HepG2 (cell line): ENCODE measurements around the gene KRT76. TPM values are rescaled to one million over a fixed set of nuclear protein-coding genes. Genes with fewer than 3 reads are reported as not detected.

Experiments
- ATAC-seq: fragments of 200-7000 bp; cut with Tn5 transposase; 3 replicates; pipeline ENCODE4 v1.9.1; 2020; ENCODE audit warnings: mild to moderate bottlenecking, moderate library complexity
- BruUV-seq: library from RNA; stranded (reverse); fragments of 400-500 nt; replicated peaks from 2 replicates; lab custom pipeline; 2021; lab: Mats Ljungman, UMichigan
- CTCF ChIA-PET: fragments of 300-600 bp; formaldehyde crosslinking; extraction: SDS; loops from one replicate; lab custom pipeline; 2021; ENCODE audit warnings: low total read pairs, inconsistent platforms, low intra/inter-chr PET ratio; lab: Yijun Ruan, JAX
- POLR2A ChIA-PET: fragments of 350-600 bp; sonication (Branson Sonifier 250); formaldehyde crosslinking; loops from one replicate; lab custom pipeline; 2020; ENCODE audit warnings: antibody characterized with exemption, inconsistent platforms; lab: Yijun Ruan, JAX
- DNase-seq: peaks from one replicate; pipeline ENCODE4 v3.0.0-alpha.2; 2015; ENCODE audit warnings: low spot score
- FAIRE-seq: peaks from 3 replicates; lab custom pipeline; 2011; peaks lifted over from hg19 to GRCh38; lab: Jason Lieb, UNC
- H2AFZ ChIP-seq: one replicate; pipeline ENCODE4 v1.6.1; 2011; ENCODE audit warnings: low read length, inconsistent platforms
- H3K27ac ChIP-seq: fragments of 300-600 bp; 3 replicates; pipeline ENCODE4 v1.8.0; 2011; ENCODE audit warnings: mixed run types, mild to moderate bottlenecking, mixed read lengths, low read length, inconsistent platforms; ENCODE audit not compliant: insufficient read depth; ENCODE audit errors: extremely low read length
- H3K27me3 ChIP-seq, 2 experiments: fragments of 200-600 bp in 1 of 2; 2 replicates in 1 of 2; 3 replicates in 1 of 2; pipeline versions ENCODE4 v1.6.0 to v1.8.0; 2011; ENCODE audit warnings: low read length in 2 of 2, mild to moderate bottlenecking in 2 of 2, moderate library complexity in 2 of 2, inconsistent platforms in 1 of 2; ENCODE audit not compliant: insufficient read depth in 2 of 2, control insufficient read depth in 1 of 2
- H3K36me3 ChIP-seq, 2 experiments: fragments of 200-600 bp in 1 of 2; replicated peaks in 1 of 2; 2 replicates in 1 of 2; 3 replicates in 1 of 2; pipeline versions ENCODE4 v1.5.1 to v1.8.0; 2011; ENCODE audit warnings: low read length in 2 of 2, inconsistent platforms in 1 of 2; ENCODE audit not compliant: insufficient read depth in 2 of 2, control insufficient read depth in 1 of 2
- H3K4me1 ChIP-seq: 2 replicates; pipeline ENCODE4 v1.5.1; 2012; ENCODE audit warnings: low read length, inconsistent platforms; ENCODE audit not compliant: insufficient read depth
- H3K4me2 ChIP-seq: 2 replicates; pipeline ENCODE4 v1.6.0; 2011; ENCODE audit warnings: low read depth, low read length, inconsistent platforms
- H3K4me3 ChIP-seq, 3 experiments: fragments of 200-600 bp in 1 of 3; sonication (generic), shearing (Covaris generic) in 1 of 3; replicated peaks in 1 of 3; 2 replicates each; pipeline ENCODE4 v1.5.1; 2011 to 2016; ENCODE audit warnings: low read length in 3 of 3, inconsistent platforms in 2 of 3, low read depth in 2 of 3, mild to moderate bottlenecking in 2 of 3, control low read depth in 1 of 3, mixed read lengths in 1 of 3; ENCODE audit not compliant: insufficient read depth in 1 of 3
- H3K79me2 ChIP-seq: one replicate; pipeline ENCODE4 v1.6.1; 2011; ENCODE audit warnings: low read length, inconsistent platforms; ENCODE audit not compliant: insufficient read depth
- H3K9ac ChIP-seq: 2 replicates; pipeline ENCODE4 v1.6.0; 2011; ENCODE audit warnings: mild to moderate bottlenecking, low read depth, low read length, inconsistent platforms; ENCODE audit not compliant: insufficient read depth
- H3K9me3 ChIP-seq: 2 replicates; pipeline ENCODE4 v1.5.1; 2012; ENCODE audit warnings: mild to moderate bottlenecking, low read length
- H4K20me1 ChIP-seq: 2 replicates; pipeline ENCODE4 v1.6.0; 2011; ENCODE audit warnings: inconsistent platforms, mild to moderate bottlenecking, low read length, moderate library complexity; ENCODE audit not compliant: insufficient read depth
- DNMT3B ChIP-seq: conservative IDR thresholded peaks from 2 replicates; pipeline ENCODE4 v1.6.1; 2016; ENCODE audit warnings: missing biosample characterization, control low read depth
- ERF ChIP-seq: IDR thresholded peaks from 2 replicates; pipeline ENCODE4 v1.6.1; 2018; ENCODE audit warnings: missing biosample characterization, missing genetic modification reagents
- ETV6 ChIP-seq: sonication (generic); formaldehyde crosslinking; conservative IDR thresholded peaks from 2 replicates; pipeline ENCODE4 v1.4.0; 2020; ENCODE audit warnings: missing genetic modification reagents
- ISX ChIP-seq: sonication (generic); formaldehyde crosslinking; conservative IDR thresholded peaks from 2 replicates; pipeline ENCODE4 v1.5.0; 2020; ENCODE audit warnings: missing genetic modification reagents
- MAF1 ChIP-seq: sonication (generic); formaldehyde crosslinking; IDR thresholded peaks from 2 replicates; pipeline ENCODE4 v1.5.0; 2020; ENCODE audit warnings: missing genetic modification reagents, borderline replicate concordance
- MTERF4 ChIP-seq: sonication (generic); formaldehyde crosslinking; IDR thresholded peaks from 2 replicates; pipeline ENCODE4 v1.8.0; 2023; ENCODE audit warnings: mild to moderate bottlenecking, missing genetic modification reagents
- NFAT5 ChIP-seq: sonication (generic); formaldehyde crosslinking; IDR thresholded peaks from 2 replicates; pipeline ENCODE4 v1.4.0; 2020; ENCODE audit warnings: missing genetic modification reagents
- NRL ChIP-seq: sonication (generic); formaldehyde crosslinking; IDR thresholded peaks from 2 replicates; pipeline ENCODE4 v1.5.0; 2020; ENCODE audit warnings: missing genetic modification reagents, mild to moderate bottlenecking, moderate library complexity, borderline replicate concordance
- PCBP1 ChIP-seq: fragments of 200-400 bp; formaldehyde crosslinking; IDR thresholded peaks from 2 replicates; pipeline ENCODE4 v1.6.1; 2017; ENCODE audit warnings: mild to moderate bottlenecking, low read depth, low read length, borderline replicate concordance
- PHF20 ChIP-seq: sonication (generic); formaldehyde crosslinking; IDR thresholded peaks from 2 replicates; pipeline ENCODE4 v1.5.0; 2020; ENCODE audit warnings: mild to moderate bottlenecking, missing genetic modification reagents
- POLR2G ChIP-seq: fragments of 200-400 bp; formaldehyde crosslinking; IDR thresholded peaks from 2 replicates; pipeline ENCODE4 v1.6.1; 2018; ENCODE audit warnings: mild to moderate bottlenecking, low read depth, low read length, moderate library complexity
- TFDP1 ChIP-seq: IDR thresholded peaks from 2 replicates; pipeline ENCODE4 v1.6.1; 2016; ENCODE audit warnings: missing compliant biosample characterization, missing genetic modification reagents, borderline replicate concordance
- ZNF10 ChIP-seq: sonication (generic); formaldehyde crosslinking; IDR thresholded peaks from 2 replicates; pipeline ENCODE4 v1.4.0; 2020; ENCODE audit warnings: mild to moderate bottlenecking, low read depth, missing genetic modification reagents, borderline replicate concordance
- ZNF251 ChIP-seq: sonication (generic); formaldehyde crosslinking; IDR thresholded peaks from 2 replicates; pipeline ENCODE4 v1.9.0; 2021; ENCODE audit warnings: mild to moderate bottlenecking, missing genetic modification reagents
- ZNF296 ChIP-seq: sonication (generic); formaldehyde crosslinking; conservative IDR thresholded peaks from 2 replicates; pipeline ENCODE4 v1.5.0; 2020; ENCODE audit warnings: mild to moderate bottlenecking, missing genetic modification reagents
- ZNF432 ChIP-seq: sonication (generic); formaldehyde crosslinking; IDR thresholded peaks from 2 replicates; pipeline ENCODE4 v1.5.0; 2020; ENCODE audit warnings: missing genetic modification reagents, mild to moderate bottlenecking, borderline replicate concordance
- ZNF446 ChIP-seq: sonication (generic); formaldehyde crosslinking; IDR thresholded peaks from 2 replicates; pipeline ENCODE4 v1.5.0; 2020; ENCODE audit warnings: mild to moderate bottlenecking, missing genetic modification reagents
- WGBS: methylation state at CpG from one replicate; pipeline ENCODE4 v1.1.6; 2017; ENCODE audit warnings: low lambda C conversion rate; 5-methylcytosine and 5-hydroxymethylcytosine counted together
- in situ Hi-C: cut with HindIII; loops from 2 replicates; pipeline ENCODE4 v1.10.0; 2017; ENCODE audit warnings: low pct_unique_long_range_greater_than_20kb; ENCODE audit not compliant: extremely low pct_ligation_motif_present
- intact Hi-C: fragments of 100-400 bp; cut with micrococcal nuclease; formaldehyde crosslinking; loops from one replicate; pipeline ENCODE4 v1.10.0; 2022; ENCODE audit not compliant: unreplicated experiment
- polyA plus RNA-seq, 8 experiments: library from polyadenylated mRNA; depleted of rRNA in 3 of 8; stranded (reverse) in 7 of 8; unstranded in 1 of 8; fragments of >200 nt; fragmentation: Illumina TruSeq in 4 of 8; extraction: Trizol in 4 of 8; gene quantifications; 2 replicates each; pipeline versions ENCODE4 v1.2.1 to v1.2.3, GENCODE V29; 2011 to 2016; ENCODE audit warnings: low read depth in 4 of 8, missing spikeins in 1 of 8, mixed read lengths in 1 of 8; ENCODE audit not compliant: insufficient read depth in 1 of 8
- total RNA-seq, 5 experiments: library from RNA; depleted of rRNA; stranded (reverse); fragments of >200 nt; fragmentation: Illumina TruSeq; extraction: Trizol; gene quantifications; 2 replicates each; pipeline ENCODE4 v1.2.3, GENCODE V29; 2016; ENCODE audit warnings: low read depth in 1 of 5

Gene KRT76
- total and polyA plus RNA-seq, 2 of the 13 experiments (the other 11 are each of a cell fraction or from before 2014, with no cell fraction given), result not detected

DNA sequence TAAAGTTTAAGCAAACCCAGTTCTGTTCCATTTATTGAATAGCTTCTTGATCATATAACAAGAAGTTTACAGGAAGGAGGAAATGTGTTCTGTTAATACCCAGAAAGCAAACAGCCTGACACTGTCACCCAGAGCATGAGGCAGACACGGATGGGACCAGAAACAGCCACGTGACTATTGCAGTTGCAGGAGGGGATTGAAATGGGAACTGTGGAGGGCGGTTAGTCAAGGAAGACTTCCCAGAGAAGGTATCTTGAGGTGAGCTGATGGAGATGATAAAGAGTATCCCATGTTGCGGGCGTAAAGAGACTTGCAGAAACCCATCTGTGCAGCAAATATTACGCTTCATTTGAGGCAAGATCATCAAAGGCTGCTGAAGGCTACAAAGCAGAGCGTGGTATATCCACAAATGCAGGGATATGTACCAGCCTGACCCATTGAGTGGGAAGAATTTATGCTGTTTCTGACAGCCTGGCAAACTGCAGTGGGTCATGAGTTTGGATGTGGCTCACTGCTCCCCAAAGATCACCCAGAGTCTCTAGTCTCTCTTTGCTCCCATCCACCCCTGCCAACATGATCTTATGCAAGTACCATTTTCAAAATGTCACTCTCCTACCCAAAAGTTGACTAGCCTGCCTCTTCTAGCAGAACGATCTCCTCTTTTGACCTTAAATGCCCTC is 20.7 kb downstream of the KRT76 start:
- no peak for FAIRE-seq
- H2AFZ ChIP-seq, result no peak overlapping the region
- H3K9ac ChIP-seq, result no peak overlapping the region
- H3K4me2 ChIP-seq, result no peak overlapping the region
- no peaks in the 10 kb centered on the region for H3K36me3 ChIP-seq
- ATAC-seq, result no peak
- H3K9me3 ChIP-seq, result no peaks in the 10 kb centered on the region; the same call in 1 of the 2 replicates
- WGBS, result 13% methylated on average over 8 of the region's 8 CpGs
- H3K4me3 ChIP-seq, result no peak overlapping the region
- POLR2A ChIA-PET, result no interaction called here
- H3K79me2 ChIP-seq, result no peaks in the 10 kb centered on the region
- in situ Hi-C loops (no loop called here), intact Hi-C loops (no loop called here)
- TF ChIP-seq ZNF446 (CRISPR knock-in tag) (no peak), PCBP1 (no peak), MTERF4 (CRISPR knock-in tag) (no peak), TFDP1 (no peak), ETV6 (no peak), ZNF10 (CRISPR knock-in tag) (no peak), ZNF251 (no peak), ERF (CRISPR knock-in tag) (no peak), POLR2G (no peak), PHF20 (CRISPR knock-in tag) (no peak), MAF1 (CRISPR knock-in tag) (no peak), DNMT3B (no peak), ZNF432 (CRISPR knock-in tag) (no peak), ZNF296 (CRISPR knock-in tag) (no peak), NFAT5 (CRISPR knock-in tag) (no peak), NRL (CRISPR knock-in tag) (no peak), ISX (CRISPR knock-in tag) (no peak)
- CTCF ChIA-PET, result no interaction called here
- H3K27me3 ChIP-seq, result no peaks in the 10 kb centered on the region
- no peaks in the 10 kb centered on the region for H4K20me1 ChIP-seq
- no TSS peak for BruUV-seq
- no peak for DNase-seq
- H3K4me1 ChIP-seq, result no peaks in the 10 kb centered on the region
- no peak overlapping the region for H3K27ac ChIP-seq
